Measurements from ENCODE around the gene VPS35L. TPM values are rescaled to one million over a fixed set of nuclear protein-coding genes. Genes with fewer than 3 reads are reported as not detected.

VPS35L gene
- total and polyA plus RNA-seq, 2 experiments from 2014 or later, result 48.0 to 54.6 TPM

GRCh38 chr16:19588661-19589060, 33.2 kb downstream of the VPS35L start (continued):
- TF ChIP-seq ETS1 (IDR thresholded peaks at IDR 0.05) (no peak), ZNF331 (CRISPR knock-in tag; IDR thresholded peaks at IDR 0.05; ENCODE audit: low read depth) (no peak), JUNB (IDR thresholded peaks at IDR 0.05; ENCODE audit: unreplicated experiment) (no peak), CTCF (conservative IDR thresholded peaks at IDR 0.05; ENCODE audit: low read depth in 2 of 2) (no peak), EZH2phosphoT487 (IDR thresholded peaks at IDR 0.05; ENCODE audit: unreplicated experiment) (no peak), ZNF114 (CRISPR knock-in tag; IDR thresholded peaks at IDR 0.05) (no peak), NANOG (IDR thresholded peaks at IDR 0.05; ENCODE audit: borderline replicate concordance) (no peak)

GRCh38 chr16:19589106-19589505, 33.6 kb downstream of the VPS35L start:
- TF ChIP-seq POLR2AphosphoS5 (IDR thresholded peaks at IDR 0.05; ENCODE audit: low read depth), result no peak
- no peak for TF ChIP-seq ETS1 (IDR thresholded peaks at IDR 0.05)
- no peak for TF ChIP-seq JUNB (IDR thresholded peaks at IDR 0.05; ENCODE audit: unreplicated experiment)
- no peak for TF ChIP-seq CTCF (conservative IDR thresholded peaks at IDR 0.05; ENCODE audit: low read depth in 2 of 2)
- TF ChIP-seq ZNF114 (CRISPR knock-in tag; IDR thresholded peaks at IDR 0.05), result no peak
- no peak for TF ChIP-seq STAT1 (IDR thresholded peaks at IDR 0.05; ENCODE audit: unreplicated experiment)
- no peak overlapping the region for H3K4me3 ChIP-seq
- H3K27ac ChIP-seq (ENCODE audit: low read depth), result no peak overlapping the region
- H3K36me3 Mint-ChIP-seq (ENCODE audit: low read depth), result peaks cover 31% of the 10 kb centered on the region
- ATAC-seq (no peak), DNase-seq (ENCODE audit: low spot score) (no peak)
- no peaks in the 10 kb centered on the region for H3K9me2 ChIP-seq (ENCODE audit: insufficient read depth)
- no peaks in the 10 kb centered on the region for H3K4me1 ChIP-seq (ENCODE audit: insufficient read depth)
- H3F3A ChIP-seq (replicated peaks; ENCODE audit: low read depth), result no peaks in the 10 kb centered on the region
- 0 out of 2 replicates have a peak, but pooled peaks cover 2% of the 10 kb centered on the region for H4K20me1 ChIP-seq (replicated peaks; ENCODE audit: insufficient read depth)
- H3K79me2 ChIP-seq (replicated peaks; ENCODE audit: insufficient read depth), result no peaks in the 10 kb centered on the region; the same call in 1 of the 2 replicates
- H3K4me2 ChIP-seq, result no peak overlapping the region
- H3K27me3 ChIP-seq (ENCODE audit: insufficient read depth), result no peaks in the 10 kb centered on the region
- no peak overlapping the region for H2AFZ ChIP-seq
- H3K36me3 ChIP-seq (ENCODE audit: insufficient read depth), result peaks cover 5% of the 10 kb centered on the region; the same call in 1 of the 2 replicates
- no peak overlapping the region for H3K27ac Mint-ChIP-seq
- H3K4me1 Mint-ChIP-seq, result peaks cover 2% of the 10 kb centered on the region; the same call in 1 of the 3 replicates
- H3K9me3 Mint-ChIP-seq, result no peaks in the 10 kb centered on the region
- H3K27me3 Mint-ChIP-seq (ENCODE audit: insufficient read depth, low read depth, poor library complexity), result peaks cover 2% of the 10 kb centered on the region
- no peak overlapping the region for H3K4me3 Mint-ChIP-seq
